Gastrocnemius medialis (tissue), 4 donors: Measurements from ENCODE around the gene C3.

Experiments used
- CTCF ChIP-seq, 5 experiments: fragments of 450-650 bp in 3 of 5; fragments of 200-600 bp in 2 of 5; sonication (generic) in 2 of 5; IDR thresholded peaks in 4 of 5; conservative IDR thresholded peaks in 1 of 5; 1 replicate in 4 of 5; 2 replicates in 1 of 5; pipeline ENCODE4 v1.5.1; 2016 to 2019; ENCODE audit warnings: antibody characterized with exemption in 5 of 5, mild to moderate bottlenecking in 3 of 5, moderate library complexity in 3 of 5
- POLR2A ChIP-seq, 2 donors: fragments of 450-650 bp; IDR thresholded peaks; one replicate each; pipeline ENCODE4 v1.6.1; 2017; ENCODE audit warnings: antibody characterized with exemption in 2 of 2, mild to moderate bottlenecking in 2 of 2, moderate library complexity in 2 of 2

- TF ChIP-seq CTCF (IDR thresholded peaks at IDR 0.05 in 4 of 5, conservative IDR thresholded peaks at IDR 0.05 in 1 of 5), result no peak
- TF ChIP-seq POLR2A (IDR thresholded peaks at IDR 0.05), result no peak
Measured at GRCh38 chr19:6713773-6714692, 6.4 kb downstream of the C3 start.
